GM19397 (cell line): ENCODE results near the gene CHIC2.

Experiments
- ATAC-seq: cut with Tn5 transposase; IDR thresholded peaks from one replicate; pipeline ENCODE4 v1.9.1; 2021; ENCODE audit warnings: mild to moderate bottlenecking, moderate library complexity; ENCODE audit not compliant: unreplicated experiment

CHIC2 gene

GRCh38 chr4:54093324-54094240, 29.2 kb upstream of the CHIC2 start:
- ATAC-seq, result no peak

DNA sequence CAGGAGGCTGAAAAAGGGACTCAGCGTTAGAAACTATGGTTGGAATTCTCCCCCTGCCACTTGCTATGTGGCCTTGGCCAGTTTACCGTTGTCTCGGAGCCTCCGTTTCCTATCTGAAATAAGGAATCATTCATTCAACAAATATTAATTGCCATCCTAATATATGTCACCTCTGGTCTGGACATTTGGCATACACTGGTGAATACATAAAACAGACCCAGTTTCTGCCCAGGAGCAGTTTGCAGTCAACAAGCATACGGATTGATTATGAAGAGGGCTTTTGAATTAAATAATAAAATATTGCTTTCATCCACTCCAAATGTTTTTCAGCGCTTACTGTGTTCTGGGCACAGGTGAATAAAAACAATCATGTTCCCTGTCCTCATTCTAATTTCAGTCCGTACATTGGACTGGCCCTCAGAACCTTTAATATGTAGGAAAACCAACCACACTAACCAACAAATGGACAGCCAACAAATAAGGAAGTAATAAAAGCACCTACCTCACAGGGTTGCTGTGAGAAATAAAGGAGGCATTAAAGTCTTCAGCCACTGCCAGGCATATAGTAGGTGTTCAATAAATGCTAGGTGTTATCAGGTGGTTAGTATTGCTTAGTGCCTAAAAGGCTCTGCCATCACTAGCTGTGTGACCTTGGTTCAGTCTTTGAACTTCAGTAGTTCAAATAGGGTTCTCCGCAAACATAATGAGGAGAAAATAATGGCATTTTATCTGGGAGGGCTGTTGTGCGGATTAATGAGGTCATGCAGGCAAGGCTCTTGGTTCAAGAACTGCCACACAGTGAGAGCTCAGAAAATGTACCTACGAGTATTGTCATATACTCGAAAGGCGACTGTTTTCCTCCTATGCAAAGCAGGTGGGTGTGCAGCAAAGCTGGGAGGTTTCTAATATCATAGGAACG, 28.3 kb upstream of the CHIC2 start:
- ATAC-seq, result no peak

GRCh38 chr4:54091637-54092404, 27.4 kb upstream of the CHIC2 start:
- peak; percentile 84 for ATAC-seq

- ATAC-seq, result no peak
Measured at GRCh38 chr4:54090804-54091623, 26.6 kb upstream of the CHIC2 start.

DNA sequence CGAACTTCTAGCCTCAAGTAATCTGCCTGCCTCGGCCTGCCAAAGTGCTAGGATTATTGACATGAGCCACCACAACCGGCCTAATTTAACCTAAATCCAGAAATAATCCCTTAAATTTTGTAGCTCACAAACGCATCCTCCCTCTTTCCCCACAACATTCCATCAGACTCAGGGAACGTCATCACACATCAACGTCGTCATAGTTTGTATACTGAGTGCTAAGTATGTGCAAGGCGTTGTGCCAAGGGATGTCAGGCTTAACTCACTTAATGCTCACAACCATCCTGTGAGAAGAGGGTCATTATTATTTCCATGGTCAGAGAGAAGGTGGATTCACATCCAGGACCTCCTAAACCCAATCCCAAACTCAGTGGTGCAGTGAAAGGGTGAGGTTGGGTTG, 26.0 kb upstream of the CHIC2 start:
- ATAC-seq, result no peak

DNA sequence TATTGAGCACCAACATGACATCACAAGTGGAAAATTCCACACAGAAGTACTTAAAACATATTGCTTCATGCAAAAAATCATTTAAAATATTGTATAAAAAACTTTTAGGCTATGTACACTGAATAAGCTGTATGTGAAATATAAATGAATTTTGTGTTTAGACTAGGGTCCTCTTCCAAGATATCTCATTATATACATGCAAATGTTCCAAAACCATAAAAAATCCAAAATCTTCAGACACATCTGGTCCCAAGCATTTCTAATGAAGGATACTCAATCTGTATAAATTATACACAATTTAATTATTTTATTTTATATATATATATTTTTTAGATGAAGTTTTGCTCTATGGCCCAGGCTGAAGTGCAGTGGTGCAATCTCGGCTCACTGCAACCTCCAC, 25.5 kb upstream of the CHIC2 start:
- no peak for ATAC-seq

DNA sequence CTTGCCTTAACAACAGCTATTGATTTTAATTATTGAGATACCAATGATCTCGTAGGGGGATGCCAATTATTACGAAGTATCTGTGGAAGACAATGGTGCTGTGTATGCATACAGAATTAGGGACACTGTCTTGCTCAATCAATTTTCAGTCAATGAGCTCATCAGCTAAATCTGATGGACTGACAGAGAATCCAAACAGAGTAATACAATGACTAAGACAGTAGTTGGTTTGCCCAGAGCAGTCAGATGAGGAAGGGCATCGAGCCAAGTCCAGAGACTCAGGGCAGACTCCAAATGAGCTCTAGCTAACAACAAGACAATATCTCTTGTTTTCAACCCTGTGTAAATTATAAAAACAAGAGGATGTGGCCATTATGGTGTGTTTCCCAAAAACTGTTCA, 20.9 kb upstream of the CHIC2 start:
- no peak for ATAC-seq

GRCh38 chr4:54082168-54082567, 17.8 kb upstream of the CHIC2 start:
- ATAC-seq, result no peak

- no peak for ATAC-seq
Measured at GRCh38 chr4:54077812-54078211, 13.4 kb upstream of the CHIC2 start.

GRCh38 chr4:54076673-54077072, 12.3 kb upstream of the CHIC2 start:
- ATAC-seq, result no peak

GRCh38 chr4:54074381-54074780, 10.0 kb upstream of the CHIC2 start:
- ATAC-seq, result no peak

GRCh38 chr4:54073271-54073880, 9.0 kb upstream of the CHIC2 start:
- ATAC-seq, result no peak

GRCh38 chr4:54067166-54067565, 2.8 kb upstream of the CHIC2 start:
- ATAC-seq, result no peak

DNA sequence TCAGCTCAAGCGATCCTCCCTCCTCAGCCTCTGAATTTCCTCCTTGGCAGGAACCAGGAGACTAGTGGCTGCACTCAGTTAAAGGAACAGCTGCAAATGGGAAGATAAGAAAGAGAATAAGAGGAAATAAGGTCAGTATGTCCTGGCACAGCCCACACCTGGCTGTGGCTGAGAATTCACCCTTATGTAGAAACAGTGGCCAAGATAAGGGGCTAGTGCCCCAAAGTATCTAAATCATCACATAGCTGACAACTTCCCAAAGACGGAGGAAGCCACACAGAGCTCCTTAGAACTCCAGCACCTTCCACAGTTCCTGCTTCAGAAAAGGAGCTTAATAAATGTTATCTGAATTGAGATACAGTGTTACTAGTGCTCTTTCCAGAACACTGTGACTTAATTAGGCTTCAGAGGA, 2.3 kb upstream of the CHIC2 start:
- no peak for ATAC-seq

DNA sequence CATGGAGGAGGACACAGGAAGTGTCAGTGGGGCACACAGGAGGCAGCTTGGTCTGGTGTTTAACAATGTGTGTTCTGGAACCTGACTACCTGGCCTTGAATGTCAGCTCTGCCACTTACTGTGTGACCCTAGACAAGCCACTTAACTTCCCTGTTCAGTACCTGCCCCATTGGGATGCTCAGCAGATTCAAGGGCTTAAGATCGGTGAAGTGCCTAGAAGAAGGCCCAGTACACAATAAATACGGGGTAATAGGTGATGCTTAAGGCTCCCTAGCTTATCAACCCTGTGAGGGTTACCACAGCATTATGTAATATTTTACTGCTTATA, 1.6 kb upstream of the CHIC2 start:
- ATAC-seq, result no peak

- no peak for ATAC-seq
Measured at GRCh38 chr4:54065282-54066087, 1.1 kb upstream of the CHIC2 start.

- peak; percentile 25 for ATAC-seq
Measured at GRCh38 chr4:54063737-54064316, 578 bp downstream of the CHIC2 start.

DNA sequence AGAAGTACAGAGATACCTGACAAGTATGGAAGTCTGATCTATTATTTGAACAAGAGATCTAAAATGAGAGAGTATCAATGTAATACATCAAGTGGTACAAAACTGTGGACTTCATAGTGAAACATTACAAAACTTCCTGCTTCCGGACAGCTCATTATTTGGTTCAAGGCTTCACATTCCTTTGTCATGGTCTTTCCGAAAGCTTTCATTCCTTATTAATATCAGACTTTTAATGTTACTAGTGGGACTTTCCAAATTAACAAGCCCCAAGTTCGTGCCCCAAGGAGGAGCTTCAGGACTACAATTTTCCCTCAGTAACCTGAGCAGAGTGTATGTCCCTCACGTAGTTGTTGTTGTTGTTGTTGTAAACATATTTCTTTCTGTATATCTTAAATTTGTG, 1.2 kb downstream of the CHIC2 start:
- no peak for ATAC-seq

GRCh38 chr4:54062392-54062791, 2.0 kb downstream of the CHIC2 start:
- no peak for ATAC-seq
